Endothelial cell of umbilical vein (primary cell): ENCODE data around the gene MYH9. TPM values are rescaled to one million over a fixed set of nuclear protein-coding genes. Genes with fewer than 3 reads are reported as not detected.

ENCODE experiments used
- BruUV-seq: library from RNA; stranded (reverse); fragments of 400-500 nt; replicated peaks from 2 replicates; lab custom pipeline; 2021; lab: Mats Ljungman, UMichigan
- CTCF ChIA-PET: fragments of 300-600, 350-600 bp; sonication (Branson Sonifier 250); formaldehyde crosslinking; loops from one replicate; lab custom pipeline; 2021; ENCODE audit warnings: antibody characterized with exemption, inconsistent platforms; lab: Charles Lee
- POLR2A ChIA-PET: fragments of 300-600, 350-600 bp; sonication (Branson Sonifier 250); formaldehyde crosslinking; loops from one replicate; lab custom pipeline; 2021; ENCODE audit warnings: antibody characterized with exemption, inconsistent platforms; lab: Charles Lee
- DNase-seq: peaks from one replicate; pipeline ENCODE4 v3.0.0-alpha.2; 2011; ENCODE audit warnings: low read depth, low spot score
- FAIRE-seq: peaks from 2 replicates; lab custom pipeline; 2011; peaks lifted over from hg19 to GRCh38; lab: Jason Lieb, UNC
- H2AFZ ChIP-seq: 2 replicates; pipeline ENCODE4 v1.6.0; 2012; ENCODE audit warnings: low read depth, low read length, control low read depth, inconsistent platforms
- H3K27ac ChIP-seq: 2 replicates; pipeline ENCODE4 v1.5.1; 2011; ENCODE audit warnings: low read depth, mild to moderate bottlenecking, control low read depth, low read length, moderate library complexity; ENCODE audit not compliant: insufficient read depth
- H3K27me3 ChIP-seq, 2 experiments: 2 replicates each; pipeline versions ENCODE4 v1.6.0 to v1.6.1; 2011; ENCODE audit warnings: low read length in 2 of 2, mixed read lengths in 1 of 2; ENCODE audit not compliant: control insufficient read depth in 2 of 2, insufficient read depth in 2 of 2
- H3K36me3 ChIP-seq, 2 experiments: 2 replicates in 1 of 2; 3 replicates in 1 of 2; pipeline ENCODE4 v1.5.1; 2011; ENCODE audit warnings: low read length in 2 of 2, mild to moderate bottlenecking in 1 of 2, moderate library complexity in 1 of 2; ENCODE audit not compliant: control insufficient read depth in 2 of 2, insufficient read depth in 2 of 2; ENCODE audit errors: extremely low read depth in 1 of 2
- H3K4me1 ChIP-seq: 3 replicates; pipeline ENCODE4 v1.5.1; 2011; ENCODE audit warnings: mild to moderate bottlenecking, low read length; ENCODE audit not compliant: control insufficient read depth, insufficient read depth; ENCODE audit errors: extremely low read depth
- H3K4me2 ChIP-seq: 2 replicates; pipeline ENCODE4 v1.6.1; 2011; ENCODE audit warnings: low read length, control low read depth, mixed read lengths; ENCODE audit not compliant: insufficient read depth
- H3K4me3 ChIP-seq, 3 experiments: fragments of 200-600 bp in 1 of 3; sonication (generic), shearing (Covaris generic) in 1 of 3; replicated peaks in 1 of 3; 2 replicates each; pipeline ENCODE4 v1.5.1; 2011 to 2016; ENCODE audit warnings: control low read depth in 3 of 3, low read length in 3 of 3, mild to moderate bottlenecking in 2 of 3, inconsistent platforms in 1 of 3, low read depth in 1 of 3, moderate library complexity in 1 of 3; ENCODE audit not compliant: insufficient read depth in 1 of 3
- H3K79me2 ChIP-seq: 2 replicates; pipeline ENCODE4 v1.6.0; 2012; ENCODE audit warnings: low read length, inconsistent platforms; ENCODE audit not compliant: control insufficient read depth, insufficient read depth
- H3K9ac ChIP-seq: replicated peaks from 2 replicates; pipeline ENCODE3; 2011; ENCODE audit warnings: low read length, control low read depth; ENCODE audit not compliant: insufficient read depth; ENCODE audit errors: extremely low read depth
- H3K9me1 ChIP-seq: replicated peaks from 3 replicates; pipeline ENCODE4 v1.6.0; 2011; ENCODE audit warnings: mild to moderate bottlenecking, low read length; ENCODE audit not compliant: control insufficient read depth, insufficient read depth; ENCODE audit errors: extremely low read depth
- H3K9me3 ChIP-seq: replicated peaks from 2 replicates; pipeline ENCODE4 v1.5.1; 2012; ENCODE audit warnings: low read length, inconsistent platforms; ENCODE audit not compliant: control insufficient read depth, insufficient read depth
- H4K20me1 ChIP-seq: replicated peaks from 2 replicates; pipeline ENCODE3; 2011; ENCODE audit warnings: mild to moderate bottlenecking, low read length; ENCODE audit not compliant: control insufficient read depth, insufficient read depth; ENCODE audit errors: extremely low read depth
- EZH2 ChIP-seq: IDR thresholded peaks from 2 replicates; pipeline ENCODE4 v1.6.1; 2012; ENCODE audit warnings: borderline replicate concordance, low read depth, mild to moderate bottlenecking, moderate library complexity, low read length, inconsistent platforms; ENCODE audit not compliant: severe bottlenecking
- FOS ChIP-seq: IDR thresholded peaks from 2 replicates; pipeline ENCODE4 v1.6.1; 2011; ENCODE audit warnings: mild to moderate bottlenecking, low read length, moderate library complexity, borderline replicate concordance; ENCODE audit not compliant: insufficient read depth
- GATA2 ChIP-seq: IDR thresholded peaks from 2 replicates; pipeline ENCODE4 v1.7.0; 2011; ENCODE audit warnings: low read depth, mild to moderate bottlenecking, moderate library complexity, mixed read lengths, low read length; ENCODE audit not compliant: insufficient read length, insufficient read depth
- JUN ChIP-seq: IDR thresholded peaks from 2 replicates; pipeline ENCODE4 v1.6.1; 2011; ENCODE audit warnings: borderline replicate concordance, low read depth; ENCODE audit not compliant: insufficient read length, insufficient read depth
- MYC ChIP-seq: IDR thresholded peaks from one replicate; pipeline ENCODE4 v1.6.1; 2011; ENCODE audit warnings: mild to moderate bottlenecking, low read depth, low read length
- POLR2A ChIP-seq: IDR thresholded peaks from 2 replicates; pipeline ENCODE4 v1.6.1; 2012; ENCODE audit warnings: low read depth, mild to moderate bottlenecking, control low read depth, low read length
- dilution Hi-C: fragments of 300-500 bp; cut with MboI; formaldehyde crosslinking; loops from one replicate; pipeline ENCODE4 v1.15.0; 2019; ENCODE audit warnings: low sequenced_read_pairs; ENCODE audit not compliant: extremely low pct_ligation_motif_present
- intact Hi-C: fragments of 100-400 bp; cut with micrococcal nuclease; formaldehyde crosslinking; loops from one replicate; pipeline ENCODE4 v1.10.0; 2022
- polyA plus RNA-seq, 4 experiments: library from polyadenylated mRNA; depleted of rRNA in 3 of 4; stranded (reverse) in 3 of 4; unstranded in 1 of 4; fragments of >200 nt; gene quantifications; 2 replicates each; pipeline versions ENCODE4 v1.2.1 to v1.2.3, GENCODE V29; 2011 to 2012; ENCODE audit warnings: missing spikeins in 1 of 4
- total RNA-seq: library from RNA; stranded (reverse); gene quantifications from 2 replicates; pipeline ENCODE4 v1.2.3, GENCODE V29; 2021
- TF ChIP-seq, protein P1 (sequence below): IDR thresholded peaks from 2 replicates; pipeline ENCODE4 v1.6.1; 2011; ENCODE audit not compliant: insufficient read depth, insufficient read length
- TF ChIP-seq, protein P2 (sequence below), 2 donors: IDR thresholded peaks; 1 replicate in 1 of 2; 2 replicates in 1 of 2; pipeline ENCODE4 v1.5.1; 2011; ENCODE audit warnings: low read length in 2 of 2, mild to moderate bottlenecking in 2 of 2, moderate library complexity in 2 of 2, control low read depth in 1 of 2, inconsistent platforms in 1 of 2, low read depth in 1 of 2; ENCODE audit not compliant: insufficient read depth in 1 of 2; ENCODE audit errors: extremely low read depth in 1 of 2

MYH9 gene
- total and polyA plus RNA-seq, 2 donors (not counting 3 experiments of a cell fraction or from before 2014, with no cell fraction given) = 188 to 1,413 TPM

- Histone ChIP-seq H3K79me2 (peaks cover 78% of the 10 kb centered on the region), H3K4me1 (peaks cover 10% of the 10 kb centered on the region), H3K9me1 (no peaks in the 10 kb centered on the region), H3K4me2 (no peak overlapping the region), H3K4me3 (no peak overlapping the region), H2AFZ (no peak overlapping the region), H3K27ac (no peak overlapping the region), H4K20me1 (no peaks in the 10 kb centered on the region), H3K27me3 (no peaks in the 10 kb centered on the region), H3K36me3 (peaks cover 86 to 91% of the 10 kb centered on the region in 2 experiments), H3K9ac (no peak overlapping the region), H3K9me3 (no peaks in the 10 kb centered on the region)
- FAIRE-seq (no peak), DNase-seq (no peak)
- intact Hi-C loops = no loop called here
- ChIA-PET POLR2A (no interaction called here), CTCF (interaction anchor here (0.5 to 5.6 kb wide), 6 partner anchors 20 to 184 kb away, joined by 3 to 68 read pairs (median 4); no protein-coding TSS in a partner anchor)
- dilution Hi-C loops = no loop called here
- TF ChIP-seq MYC (no peak), FOS (no peak), JUN (no peak), POLR2A (no peak), GATA2 (no peak), EZH2 (no peak)
- TF ChIP-seq, protein P1, sequence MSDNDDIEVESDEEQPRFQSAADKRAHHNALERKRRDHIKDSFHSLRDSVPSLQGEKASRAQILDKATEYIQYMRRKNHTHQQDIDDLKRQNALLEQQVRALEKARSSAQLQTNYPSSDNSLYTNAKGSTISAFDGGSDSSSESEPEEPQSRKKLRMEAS = no peak
- TF ChIP-seq, protein P2, sequence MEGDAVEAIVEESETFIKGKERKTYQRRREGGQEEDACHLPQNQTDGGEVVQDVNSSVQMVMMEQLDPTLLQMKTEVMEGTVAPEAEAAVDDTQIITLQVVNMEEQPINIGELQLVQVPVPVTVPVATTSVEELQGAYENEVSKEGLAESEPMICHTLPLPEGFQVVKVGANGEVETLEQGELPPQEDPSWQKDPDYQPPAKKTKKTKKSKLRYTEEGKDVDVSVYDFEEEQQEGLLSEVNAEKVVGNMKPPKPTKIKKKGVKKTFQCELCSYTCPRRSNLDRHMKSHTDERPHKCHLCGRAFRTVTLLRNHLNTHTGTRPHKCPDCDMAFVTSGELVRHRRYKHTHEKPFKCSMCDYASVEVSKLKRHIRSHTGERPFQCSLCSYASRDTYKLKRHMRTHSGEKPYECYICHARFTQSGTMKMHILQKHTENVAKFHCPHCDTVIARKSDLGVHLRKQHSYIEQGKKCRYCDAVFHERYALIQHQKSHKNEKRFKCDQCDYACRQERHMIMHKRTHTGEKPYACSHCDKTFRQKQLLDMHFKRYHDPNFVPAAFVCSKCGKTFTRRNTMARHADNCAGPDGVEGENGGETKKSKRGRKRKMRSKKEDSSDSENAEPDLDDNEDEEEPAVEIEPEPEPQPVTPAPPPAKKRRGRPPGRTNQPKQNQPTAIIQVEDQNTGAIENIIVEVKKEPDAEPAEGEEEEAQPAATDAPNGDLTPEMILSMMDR (IDR thresholded peaks at IDR 0.05; ENCODE audit: extremely low read depth in 1 of 2, insufficient read depth in 1 of 2, low read depth in 1 of 2, low read length in 2 of 2) = no peak
- BruUV-seq = no TSS peak
Measured at GRCh38 chr22:36302439-36303114, 85.2 kb downstream of the MYH9 start.
